Prostate gland (tissue), 2 donors: Measurements from ENCODE around the gene ATP5F1D.

Experiments used
- CTCF ChIP-seq, 4 experiments: fragments of 200-600 bp in 2 of 4; fragments of 450-650 bp in 2 of 4; sonication (generic) in 2 of 4; IDR thresholded peaks; 1 replicate in 3 of 4; 2 replicates in 1 of 4; pipeline ENCODE4 v1.5.1; 2016 to 2019; ENCODE audit warnings: antibody characterized with exemption in 4 of 4, mild to moderate bottlenecking in 2 of 4, moderate library complexity in 2 of 4
- POLR2A ChIP-seq: fragments of 450-650 bp; IDR thresholded peaks from one replicate; pipeline ENCODE4 v1.6.1; 2016; ENCODE audit warnings: antibody characterized with exemption, mild to moderate bottlenecking
- POLR2AphosphoS5 ChIP-seq: sonication (generic); formaldehyde crosslinking; IDR thresholded peaks from one replicate; pipeline ENCODE4 v1.6.1; 2017; ENCODE audit warnings: antibody characterized with exemption

- no peak for TF ChIP-seq POLR2AphosphoS5
- no peak for TF ChIP-seq CTCF (IDR thresholded peaks at IDR 0.05)
- no peak for TF ChIP-seq POLR2A
These were observed 42.0 kb upstream of the ATP5F1D start for GRCh38 chr19:1199531-1199930.
